ENCODE results near the gene CPA5. TPM values are rescaled to one million over a fixed set of nuclear protein-coding genes. Genes with fewer than 3 reads are reported as not detected.

The CPA5 gene
- total and polyA plus RNA-seq, 2 donors (not counting 3 experiments of a cell fraction or from before 2014, with no cell fraction given), result not detected

DNA sequence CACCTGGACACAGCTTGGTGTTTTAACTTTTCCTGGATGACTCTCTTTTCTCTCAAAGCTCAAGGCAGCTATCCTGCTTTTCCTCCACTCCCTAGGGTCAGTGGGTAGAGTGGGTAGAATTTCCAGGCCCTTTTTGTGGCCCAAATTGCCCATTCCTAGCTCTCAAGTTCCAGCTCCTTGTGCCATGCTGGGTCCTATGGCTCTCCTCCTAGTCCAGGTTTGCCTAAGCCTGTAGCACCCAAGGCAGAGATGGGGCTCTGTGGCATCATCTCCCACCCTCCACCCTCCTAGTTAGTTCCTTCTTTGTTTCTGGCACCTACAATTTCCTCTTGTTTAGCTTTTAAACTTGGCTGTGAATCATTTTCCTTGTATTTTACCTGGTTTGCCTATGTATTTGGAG is 42.0 kb upstream of the CPA5 start:
- Histone ChIP-seq H3K79me2 (ENCODE audit: control insufficient read depth, insufficient read depth, low read length) (no peaks in the 10 kb centered on the region), H3K9ac (replicated peaks; ENCODE audit: extremely low read depth, insufficient read depth, low read length) (no peak overlapping the region), H2AFZ (ENCODE audit: low read depth, low read length) (no peak overlapping the region), H3K4me2 (ENCODE audit: insufficient read depth, low read length) (no peak overlapping the region), H3K36me3 (ENCODE audit: control insufficient read depth in 2 of 2, extremely low read depth in 1 of 2, insufficient read depth in 2 of 2, low read length in 2 of 2) (no peaks in the 10 kb centered on the region), H3K9me3 (replicated peaks; ENCODE audit: control insufficient read depth, insufficient read depth, low read length) (no peaks in the 10 kb centered on the region), H3K4me1 (ENCODE audit: control insufficient read depth, extremely low read depth, insufficient read depth, low read length) (no peaks in the 10 kb centered on the region), H3K9me1 (replicated peaks; ENCODE audit: control insufficient read depth, extremely low read depth, insufficient read depth, low read length) (no peaks in the 10 kb centered on the region), H3K4me3 (replicated peaks in 1 of 3; ENCODE audit: insufficient read depth in 1 of 3, low read depth in 1 of 3, low read length in 3 of 3) (no peak overlapping the region), H4K20me1 (replicated peaks; ENCODE audit: control insufficient read depth, extremely low read depth, insufficient read depth, low read length) (no peaks in the 10 kb centered on the region), H3K27ac (ENCODE audit: insufficient read depth, low read depth, low read length) (no peak overlapping the region), H3K27me3 (ENCODE audit: control insufficient read depth in 2 of 2, insufficient read depth in 2 of 2, low read length in 2 of 2) (peaks cover 0 to 3% of the 10 kb centered on the region in 2 experiments)
- intact Hi-C loops (cut with micrococcal nuclease) (no loop called here), dilution Hi-C loops (cut with MboI; ENCODE audit: extremely low pct_ligation_motif_present, low sequenced_read_pairs) (no loop called here)
- no TSS peak for BruUV-seq (replicated peaks)
- CTCF ChIA-PET, result interaction anchor here (0.9 to 2.2 kb wide), 2 partner anchors 9 to 174 kb away, joined by 3 to 10 read pairs; partner anchors contain the start of gene CPA4
- POLR2A ChIA-PET, result no interaction called here
- no peak for FAIRE-seq
- TF ChIP-seq POLR2AphosphoS5 (IDR thresholded peaks at IDR 0.05; ENCODE audit: insufficient read depth, low read depth, low read length), result no peak
- no peak for TF ChIP-seq JUN (IDR thresholded peaks at IDR 0.05; ENCODE audit: borderline replicate concordance, insufficient read depth, insufficient read length, low read depth)
- no peak for TF ChIP-seq POLR2A (IDR thresholded peaks at IDR 0.05; ENCODE audit: low read depth, low read length)
- TF ChIP-seq GATA2 (IDR thresholded peaks at IDR 0.05; ENCODE audit: insufficient read depth, insufficient read length, low read depth, low read length), result no peak
- TF ChIP-seq MYC (IDR thresholded peaks at IDR 0.05; ENCODE audit: low read depth, low read length), result no peak
- TF ChIP-seq, protein P1, sequence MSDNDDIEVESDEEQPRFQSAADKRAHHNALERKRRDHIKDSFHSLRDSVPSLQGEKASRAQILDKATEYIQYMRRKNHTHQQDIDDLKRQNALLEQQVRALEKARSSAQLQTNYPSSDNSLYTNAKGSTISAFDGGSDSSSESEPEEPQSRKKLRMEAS (IDR thresholded peaks at IDR 0.05; ENCODE audit: insufficient read depth, insufficient read length), result no peak
- TF ChIP-seq, protein P2, sequence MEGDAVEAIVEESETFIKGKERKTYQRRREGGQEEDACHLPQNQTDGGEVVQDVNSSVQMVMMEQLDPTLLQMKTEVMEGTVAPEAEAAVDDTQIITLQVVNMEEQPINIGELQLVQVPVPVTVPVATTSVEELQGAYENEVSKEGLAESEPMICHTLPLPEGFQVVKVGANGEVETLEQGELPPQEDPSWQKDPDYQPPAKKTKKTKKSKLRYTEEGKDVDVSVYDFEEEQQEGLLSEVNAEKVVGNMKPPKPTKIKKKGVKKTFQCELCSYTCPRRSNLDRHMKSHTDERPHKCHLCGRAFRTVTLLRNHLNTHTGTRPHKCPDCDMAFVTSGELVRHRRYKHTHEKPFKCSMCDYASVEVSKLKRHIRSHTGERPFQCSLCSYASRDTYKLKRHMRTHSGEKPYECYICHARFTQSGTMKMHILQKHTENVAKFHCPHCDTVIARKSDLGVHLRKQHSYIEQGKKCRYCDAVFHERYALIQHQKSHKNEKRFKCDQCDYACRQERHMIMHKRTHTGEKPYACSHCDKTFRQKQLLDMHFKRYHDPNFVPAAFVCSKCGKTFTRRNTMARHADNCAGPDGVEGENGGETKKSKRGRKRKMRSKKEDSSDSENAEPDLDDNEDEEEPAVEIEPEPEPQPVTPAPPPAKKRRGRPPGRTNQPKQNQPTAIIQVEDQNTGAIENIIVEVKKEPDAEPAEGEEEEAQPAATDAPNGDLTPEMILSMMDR (IDR thresholded peaks at IDR 0.05; ENCODE audit: extremely low read depth in 1 of 2, insufficient read depth in 1 of 2, low read depth in 1 of 2, low read length in 2 of 2), result no peak
- no peak for TF ChIP-seq EZH2 (IDR thresholded peaks at IDR 0.05; ENCODE audit: borderline replicate concordance, low read depth, low read length, severe bottlenecking)
- no peak for TF ChIP-seq FOS (IDR thresholded peaks at IDR 0.05; ENCODE audit: borderline replicate concordance, insufficient read depth, low read length)
- no peak for DNase-seq (ENCODE audit: low read depth, low spot score)
